Measurements from ENCODE around the gene SLC27A3. TPM values are rescaled to one million over a fixed set of nuclear protein-coding genes. Genes with fewer than 3 reads are reported as not detected.

The SLC27A3 gene
- total and polyA plus RNA-seq, 2 donors from 2014 or later, result 36.9 to 54.0 TPM

DNA sequence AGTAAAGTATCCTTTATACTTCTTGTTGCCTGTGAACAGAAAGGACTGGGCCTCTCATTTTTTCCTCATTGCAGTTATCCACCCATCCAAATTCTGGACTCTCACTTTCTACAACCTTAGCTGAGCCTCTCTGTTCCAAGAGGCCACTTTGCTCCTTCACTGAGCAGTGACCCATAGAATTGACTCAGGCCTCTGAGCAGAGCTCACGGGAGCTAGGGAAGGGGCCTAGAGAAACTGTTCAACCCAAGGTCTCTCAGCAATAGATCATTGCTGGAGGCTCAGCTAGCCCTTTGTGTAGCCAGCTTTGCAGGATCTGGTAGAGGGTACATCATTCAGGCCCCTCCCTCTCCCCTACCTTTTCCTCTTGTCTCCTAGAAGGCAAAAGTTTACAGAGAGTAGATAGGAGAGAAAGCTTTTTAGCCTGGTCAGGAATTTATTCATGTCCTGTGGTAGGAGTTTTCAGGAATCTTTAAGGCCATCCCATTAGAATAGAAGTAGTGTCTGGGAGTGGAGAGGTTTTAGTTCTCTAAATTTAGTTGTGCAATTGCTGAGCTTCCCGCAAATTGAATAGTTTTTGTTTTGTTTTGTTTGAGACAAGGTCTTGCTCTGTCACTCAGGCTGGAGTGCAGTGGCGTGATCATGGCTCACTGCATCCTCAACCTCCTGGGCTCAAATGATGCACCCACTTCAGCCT, 40.7 kb upstream of the SLC27A3 start:
- TF ChIP-seq, protein P1, sequence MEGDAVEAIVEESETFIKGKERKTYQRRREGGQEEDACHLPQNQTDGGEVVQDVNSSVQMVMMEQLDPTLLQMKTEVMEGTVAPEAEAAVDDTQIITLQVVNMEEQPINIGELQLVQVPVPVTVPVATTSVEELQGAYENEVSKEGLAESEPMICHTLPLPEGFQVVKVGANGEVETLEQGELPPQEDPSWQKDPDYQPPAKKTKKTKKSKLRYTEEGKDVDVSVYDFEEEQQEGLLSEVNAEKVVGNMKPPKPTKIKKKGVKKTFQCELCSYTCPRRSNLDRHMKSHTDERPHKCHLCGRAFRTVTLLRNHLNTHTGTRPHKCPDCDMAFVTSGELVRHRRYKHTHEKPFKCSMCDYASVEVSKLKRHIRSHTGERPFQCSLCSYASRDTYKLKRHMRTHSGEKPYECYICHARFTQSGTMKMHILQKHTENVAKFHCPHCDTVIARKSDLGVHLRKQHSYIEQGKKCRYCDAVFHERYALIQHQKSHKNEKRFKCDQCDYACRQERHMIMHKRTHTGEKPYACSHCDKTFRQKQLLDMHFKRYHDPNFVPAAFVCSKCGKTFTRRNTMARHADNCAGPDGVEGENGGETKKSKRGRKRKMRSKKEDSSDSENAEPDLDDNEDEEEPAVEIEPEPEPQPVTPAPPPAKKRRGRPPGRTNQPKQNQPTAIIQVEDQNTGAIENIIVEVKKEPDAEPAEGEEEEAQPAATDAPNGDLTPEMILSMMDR (IDR thresholded peaks at IDR 0.05; ENCODE audit: borderline replicate concordance, extremely low read depth, insufficient read depth), result no peak
- no peak overlapping the region for H3K27ac ChIP-seq (ENCODE audit: low read depth in 2 of 2, low read length in 2 of 2)
- no peak overlapping the region for H3K4me3 ChIP-seq (ENCODE audit: low read length in 3 of 3)
- DNase-seq (no peak), FAIRE-seq (no peak)
- H3K4me1 ChIP-seq (ENCODE audit: control insufficient read depth in 2 of 3, insufficient read depth in 2 of 3, low read depth in 1 of 3, low read length in 3 of 3), result peaks cover 0 to 3% (median 0%) of the 10 kb centered on the region in 3 donors
- intact Hi-C loops (cut with DNase I), result no loop called here
- no peaks in the 10 kb centered on the region for H3K27me3 ChIP-seq (ENCODE audit: control insufficient read depth, insufficient read depth, low read length)
- H3K36me3 ChIP-seq (ENCODE audit: control insufficient read depth in 2 of 3, insufficient read depth in 3 of 3, low read length in 3 of 3), result no peaks in the 10 kb centered on the region
- H3K9ac ChIP-seq (ENCODE audit: low read length in 3 of 3), result no peak overlapping the region
- H3K9me3 ChIP-seq (ENCODE audit: control insufficient read depth in 2 of 3, insufficient read depth in 1 of 3, low read length in 3 of 3), result no peaks in the 10 kb centered on the region

DNA sequence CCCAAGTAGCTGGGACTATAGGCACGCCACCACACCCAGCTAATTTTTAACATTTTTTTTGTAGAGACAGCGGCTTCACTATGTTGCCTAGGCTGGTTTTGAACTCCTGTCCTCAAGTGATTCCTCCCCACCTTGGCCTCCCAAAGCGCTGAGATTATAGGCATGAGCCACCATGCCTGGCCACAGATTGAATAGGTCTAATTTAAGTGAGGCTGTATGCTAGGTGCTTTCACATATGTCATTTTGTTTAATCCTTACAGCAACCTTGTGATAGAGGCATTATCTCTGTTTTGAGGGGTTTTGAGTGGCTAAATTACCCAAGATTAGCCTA, 40.2 kb upstream of the SLC27A3 start:
- TF ChIP-seq, protein P1 (IDR thresholded peaks at IDR 0.05; ENCODE audit: borderline replicate concordance, extremely low read depth, insufficient read depth), result no peak
- no peaks in the 10 kb centered on the region for H3K4me1 ChIP-seq (ENCODE audit: control insufficient read depth in 2 of 3, insufficient read depth in 2 of 3, low read depth in 1 of 3, low read length in 3 of 3)
- DNase-seq (no peak), FAIRE-seq (no peak)
- no peak overlapping the region for H3K4me3 ChIP-seq (ENCODE audit: low read length in 3 of 3)
- no peak overlapping the region for H3K27ac ChIP-seq (ENCODE audit: low read depth in 2 of 2, low read length in 2 of 2)
- H3K9me3 ChIP-seq (ENCODE audit: control insufficient read depth in 2 of 3, insufficient read depth in 1 of 3, low read length in 3 of 3), result no peaks in the 10 kb centered on the region
- no peaks in the 10 kb centered on the region for H3K27me3 ChIP-seq (ENCODE audit: control insufficient read depth, insufficient read depth, low read length)
- intact Hi-C loops (cut with DNase I), result no loop called here
- H3K36me3 ChIP-seq (ENCODE audit: control insufficient read depth in 2 of 3, insufficient read depth in 3 of 3, low read length in 3 of 3), result no peaks in the 10 kb centered on the region
- no peak overlapping the region for H3K9ac ChIP-seq (ENCODE audit: low read length in 3 of 3)

DNA sequence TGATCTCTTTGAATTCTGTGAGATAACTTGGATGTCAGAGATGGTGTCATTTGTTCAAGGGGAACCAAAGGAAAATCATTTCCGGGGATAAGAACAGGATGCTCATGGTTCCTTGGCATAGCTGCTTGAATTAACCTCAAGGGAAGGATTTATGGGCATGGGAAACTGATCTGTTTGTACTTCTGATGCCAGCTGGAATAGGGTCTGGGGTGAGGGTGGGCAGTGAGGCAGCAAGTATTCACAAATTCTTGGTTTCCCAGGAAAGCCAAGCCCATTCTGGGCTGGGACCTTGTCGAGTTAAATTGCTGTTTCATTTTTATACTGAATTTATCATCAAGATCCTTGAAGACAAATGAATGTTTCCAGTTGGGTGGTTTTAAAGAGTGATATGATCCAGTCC, 33.2 kb upstream of the SLC27A3 start:
- no peak overlapping the region for H3K9ac ChIP-seq (ENCODE audit: low read length in 3 of 3)
- TF ChIP-seq, protein P1 (IDR thresholded peaks at IDR 0.05; ENCODE audit: borderline replicate concordance, extremely low read depth, insufficient read depth), result no peak
- peaks cover 11 to 32% (median 26%) of the 10 kb centered on the region in 3 donors for H3K4me1 ChIP-seq (ENCODE audit: control insufficient read depth in 2 of 3, insufficient read depth in 2 of 3, low read depth in 1 of 3, low read length in 3 of 3)
- intact Hi-C loops (cut with DNase I), result no loop called here
- peak in 4 of 5 donors; percentile 64 to 93 (median 84) for DNase-seq
- no peaks in the 10 kb centered on the region for H3K27me3 ChIP-seq (ENCODE audit: control insufficient read depth, insufficient read depth, low read length)
- peak overlapping the region; percentile 32 to 52 for H3K27ac ChIP-seq (ENCODE audit: low read depth in 2 of 2, low read length in 2 of 2)
- H3K9me3 ChIP-seq (ENCODE audit: control insufficient read depth in 2 of 3, insufficient read depth in 1 of 3, low read length in 3 of 3), result no peaks in the 10 kb centered on the region
- H3K36me3 ChIP-seq (ENCODE audit: control insufficient read depth in 2 of 3, insufficient read depth in 3 of 3, low read length in 3 of 3), result peaks cover 15 to 26% (median 18%) of the 10 kb centered on the region in 3 donors
- H3K4me3 ChIP-seq (ENCODE audit: low read length in 3 of 3), result no peak overlapping the region
- no peak for FAIRE-seq

All from kidney (tissue), 14 donors.